Activated T-cell treated with anti-CD3 and anti-CD28 coated beads, Interleukin-2, amount 50 U/mL, for 72 hours (primary cell): ENCODE data around the gene DNAJC12. TPM values are rescaled to one million over a fixed set of nuclear protein-coding genes. Genes with fewer than 3 reads are reported as not detected.
"Not testable (repeated sequence)": the region's sequence is repeated elsewhere in the genome, so short reads cannot be mapped to it uniquely, and the experiment has no call there.

Source experiments
- ATAC-seq, 2 donors: fragments of 150-1000 bp; cut with Tn5 transposase; replicated peaks in 1 of 2; 2 replicates each; pipeline ENCODE4 v1.10.0; 2021; ENCODE audit warnings: moderate library complexity in 2 of 2, mild to moderate bottlenecking in 1 of 2
- DNase-seq, 2 donors: peaks; one replicate each; pipeline ENCODE4 v3.0.0; 2021 to 2022; ENCODE audit warnings: mixed read lengths in 1 of 2
- H3K27ac Mint-ChIP-seq: one replicate; pipeline ENCODE4 v1.8.0; 2022; ENCODE audit warnings: mild to moderate bottlenecking, moderate library complexity, mixed read lengths
- H3K27me3 Mint-ChIP-seq: one replicate; pipeline ENCODE4 v1.8.0; 2022; ENCODE audit warnings: low read depth, mixed read lengths
- H3K36me3 Mint-ChIP-seq, 2 donors: one replicate each; pipeline ENCODE4 v1.8.0; 2022; ENCODE audit warnings: mixed read lengths in 2 of 2, mild to moderate bottlenecking in 1 of 2; ENCODE audit not compliant: insufficient read depth in 2 of 2
- H3K4me1 Mint-ChIP-seq: one replicate; pipeline ENCODE4 v1.8.0; 2022; ENCODE audit warnings: low read depth, mixed read lengths
- H3K4me3 Mint-ChIP-seq, 2 donors: one replicate each; pipeline ENCODE4 v1.8.0; 2022; ENCODE audit warnings: mild to moderate bottlenecking in 2 of 2, mixed read lengths in 2 of 2, moderate library complexity in 2 of 2
- H3K9me3 Mint-ChIP-seq, 2 donors: one replicate each; pipeline ENCODE4 v1.8.0; 2022; ENCODE audit warnings: mixed read lengths in 2 of 2
- total RNA-seq, 2 donors: library from RNA; stranded (reverse); gene quantifications; one replicate each; pipeline ENCODE4 v1.2.3, GENCODE V29; 2022

Gene DNAJC12
- total RNA-seq, result 10 to 100 TPM; 35.6 to 36.4 TPM

- peak; percentile 96 for ATAC-seq
- H3K27ac Mint-ChIP-seq, result no peak within 1 kb of the TSS
- H3K36me3 Mint-ChIP-seq, result peaks cover 0 to 5% of the 10 kb centered on the region in 2 donors
- H3K4me3 Mint-ChIP-seq, result peak within 1 kb of the TSS; percentile 74 to 85
- peaks cover 2% of the 10 kb centered on the region in 2 donors for H3K9me3 Mint-ChIP-seq
- DNase-seq, result no peak
- H3K27me3 Mint-ChIP-seq, result no peaks in the 10 kb centered on the region
- H3K4me1 Mint-ChIP-seq, result peaks cover 7% of the 10 kb centered on the region
Observed at GRCh38 chr10:67837541-67838314, at the start of gene DNAJC12. DNAJC12 (minus strand) TSS chr10:67838188; CDS start chr10:67838011, 177 bp downstream.

- H3K27me3 Mint-ChIP-seq, result no peaks in the 10 kb centered on the region
- peak overlapping the region; percentile 85 to 99 for H3K4me3 Mint-ChIP-seq
- peaks cover 11 to 22% of the 10 kb centered on the region in 2 donors for H3K36me3 Mint-ChIP-seq
- H3K4me1 Mint-ChIP-seq, result peaks cover 31% of the 10 kb centered on the region
- ATAC-seq, result peak; percentile 83 to 85
- H3K9me3 Mint-ChIP-seq, result no peaks in the 10 kb centered on the region
- peak; percentile 84 to 88 for DNase-seq
- H3K27ac Mint-ChIP-seq, result peak overlapping the region; percentile 98
Observed at GRCh38 chr10:67884842-67885670, 47.1 kb upstream of the DNAJC12 start.

- Mint-ChIP-seq H3K27ac (peak within 1 kb of the TSS; percentile 98), H3K27me3 (no peaks in the 10 kb centered on the region), H3K4me1 (peaks cover 31% of the 10 kb centered on the region), H3K36me3 (peaks cover 11 to 22% of the 10 kb centered on the region in 2 donors), H3K4me3 (peak within 1 kb of the TSS; percentile 85 to 99), H3K9me3 (no peaks in the 10 kb centered on the region)
- peak; percentile 80 to 81 for ATAC-seq
- DNase-seq, result peak; percentile 93 to 95
Observed at GRCh38 chr10:67884313-67884841, 46.4 kb upstream of the DNAJC12 start, which contains the start of gene SIRT1. SIRT1 (plus strand) TSS chr10:67884656; CDS start chr10:67884722, 66 bp downstream.

GRCh38 chr10:67883710-67884312, 45.8 kb upstream of the DNAJC12 start:
- no peak for ATAC-seq
- Mint-ChIP-seq H3K4me3 (peak overlapping the region; percentile 85 to 87), H3K27me3 (no peaks in the 10 kb centered on the region), H3K9me3 (no peaks in the 10 kb centered on the region), H3K4me1 (peaks cover 29% of the 10 kb centered on the region), H3K27ac (peak overlapping the region; percentile 87), H3K36me3 (peaks cover 11 to 20% of the 10 kb centered on the region in 2 donors)
- DNase-seq, result no peak

GRCh38 chr10:67878133-67878532, 40.1 kb upstream of the DNAJC12 start:
- ATAC-seq (no peak), DNase-seq (no peak)
- H3K27me3 Mint-ChIP-seq, result no peaks in the 10 kb centered on the region
- H3K27ac Mint-ChIP-seq, result no peak overlapping the region
- no peaks in the 10 kb centered on the region for H3K4me1 Mint-ChIP-seq
- H3K4me3 Mint-ChIP-seq, result no peak overlapping the region
- no peaks in the 10 kb centered on the region for H3K9me3 Mint-ChIP-seq
- no peaks in the 10 kb centered on the region for H3K36me3 Mint-ChIP-seq

GRCh38 chr10:67877421-67877820, 39.4 kb upstream of the DNAJC12 start:
- not testable (repeated sequence) for H3K36me3 Mint-ChIP-seq, H3K27me3 Mint-ChIP-seq

GRCh38 chr10:67875340-67876238, 37.6 kb upstream of the DNAJC12 start:
- ATAC-seq (no peak), DNase-seq (no peak)
- Mint-ChIP-seq H3K4me3 (no peak overlapping the region), H3K27ac (peak overlapping the region; percentile 33), H3K4me1 (no peaks in the 10 kb centered on the region), H3K36me3 (no peaks in the 10 kb centered on the region), H3K9me3 (no peaks in the 10 kb centered on the region), H3K27me3 (no peaks in the 10 kb centered on the region)

More at GRCh38 chr10:67877421-67877820, 39.4 kb upstream of the DNAJC12 start:
- H3K4me3 Mint-ChIP-seq, H3K4me1 Mint-ChIP-seq, DNase-seq, ATAC-seq, H3K9me3 Mint-ChIP-seq, H3K27ac Mint-ChIP-seq: not testable (repeated sequence)

GRCh38 chr10:67869996-67870395, 32.0 kb upstream of the DNAJC12 start:
- H3K27me3 Mint-ChIP-seq, result no peaks in the 10 kb centered on the region
- no peaks in the 10 kb centered on the region for H3K9me3 Mint-ChIP-seq
- H3K36me3 Mint-ChIP-seq, result no peaks in the 10 kb centered on the region
- no peak overlapping the region for H3K27ac Mint-ChIP-seq
- DNase-seq (no peak), ATAC-seq (no peak)
- H3K4me1 Mint-ChIP-seq, result no peaks in the 10 kb centered on the region
- no peak overlapping the region for H3K4me3 Mint-ChIP-seq

GRCh38 chr10:67868132-67868531, 30.1 kb upstream of the DNAJC12 start:
- no peak for ATAC-seq
- Mint-ChIP-seq H3K27me3 (no peaks in the 10 kb centered on the region), H3K27ac (no peak overlapping the region), H3K9me3 (no peaks in the 10 kb centered on the region), H3K4me1 (no peaks in the 10 kb centered on the region), H3K4me3 (no peak overlapping the region), H3K36me3 (no peaks in the 10 kb centered on the region)
- no peak for DNase-seq

GRCh38 chr10:67864607-67865371, 26.8 kb upstream of the DNAJC12 start:
- DNase-seq, result no peak
- Mint-ChIP-seq H3K36me3 (no peaks in the 10 kb centered on the region), H3K9me3 (no peaks in the 10 kb centered on the region), H3K4me3 (no peak overlapping the region), H3K27ac (no peak overlapping the region), H3K4me1 (no peaks in the 10 kb centered on the region), H3K27me3 (no peaks in the 10 kb centered on the region)
- ATAC-seq, result no peak

- H3K27me3 Mint-ChIP-seq, result no peaks in the 10 kb centered on the region
Observed at GRCh38 chr10:67863094-67863493, 25.1 kb upstream of the DNAJC12 start.

More at GRCh38 chr10:67863094-67863493, 25.1 kb upstream of the DNAJC12 start:
- H3K27ac Mint-ChIP-seq, result no peak overlapping the region
- H3K36me3 Mint-ChIP-seq, result no peaks in the 10 kb centered on the region
- ATAC-seq, result no peak
- H3K9me3 Mint-ChIP-seq, result no peaks in the 10 kb centered on the region
- no peak for DNase-seq
- H3K4me1 Mint-ChIP-seq, result no peaks in the 10 kb centered on the region
- H3K4me3 Mint-ChIP-seq, result no peak overlapping the region
